H4 (cell line): Measurements from ENCODE around the gene EBLN1. TPM values are rescaled to one million over a fixed set of nuclear protein-coding genes. Genes with fewer than 3 reads are reported as not detected.

Source experiments
- DNase-seq: peaks from one replicate; pipeline ENCODE4 v3.0.0-alpha.2; 2015; ENCODE audit warnings: low spot score
- total RNA-seq: library from RNA; depleted of rRNA; stranded (reverse); fragments of >200 nt; shearing (Covaris generic); gene quantifications from 2 replicates; pipeline ENCODE4 v1.2.3, GENCODE V29; 2014; rRNA removed

EBLN1 gene
- total RNA-seq = not detected in 2 replicates

GRCh38 chr10:22217842-22218241 is at the start of gene EBLN1:
Gene EBLN1 (minus strand): TSS chr10:22218015. CDS start chr10:22209983, 8,032 bp downstream.
- DNase-seq = no peak

- no peak for DNase-seq
Measured at GRCh38 chr10:22265839-22266537, 48.2 kb upstream of the EBLN1 start.

DNA sequence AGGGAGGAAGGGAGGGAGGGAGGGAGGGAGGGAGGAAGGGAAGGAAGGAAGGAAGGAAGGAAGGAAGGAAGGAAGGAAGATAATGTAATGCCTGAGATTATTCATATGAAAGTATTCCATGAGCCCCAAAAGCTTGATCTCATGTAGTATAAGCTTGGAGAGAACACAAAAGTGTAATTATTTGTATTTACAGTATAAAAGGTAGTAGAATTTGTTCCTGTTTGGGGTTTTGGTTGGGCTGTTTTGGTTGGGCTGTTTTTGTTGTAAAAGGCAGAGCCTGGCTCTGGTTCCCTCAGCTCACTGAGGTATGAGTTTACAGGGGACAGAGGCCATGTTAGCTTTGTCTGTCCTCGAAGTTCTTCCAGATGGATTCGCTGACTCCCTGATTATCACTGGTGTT is 45.3 kb upstream of the EBLN1 start:
- DNase-seq = no peak

DNA sequence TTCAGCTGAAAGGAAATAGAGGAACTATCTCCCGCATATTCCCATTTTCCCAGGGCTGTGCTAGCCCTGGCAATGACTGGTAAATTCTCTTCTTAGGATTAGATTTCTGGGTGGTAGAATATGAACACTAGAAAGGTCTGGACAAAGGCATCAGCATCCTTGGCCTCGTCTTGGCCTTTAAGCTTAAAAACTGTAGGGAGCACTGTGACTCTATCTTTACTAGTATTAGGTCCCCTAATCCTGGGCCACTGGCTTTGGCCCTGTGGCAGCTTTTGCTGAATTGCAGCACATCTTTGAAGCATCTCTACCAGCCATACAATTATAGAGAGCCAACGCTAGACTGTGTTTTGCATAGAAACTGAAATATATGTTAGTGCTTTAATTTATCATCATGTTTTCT is 41.5 kb upstream of the EBLN1 start:
- DNase-seq = no peak

- DNase-seq = no peak
Measured at GRCh38 chr10:22258471-22258870, 40.7 kb upstream of the EBLN1 start.

DNA sequence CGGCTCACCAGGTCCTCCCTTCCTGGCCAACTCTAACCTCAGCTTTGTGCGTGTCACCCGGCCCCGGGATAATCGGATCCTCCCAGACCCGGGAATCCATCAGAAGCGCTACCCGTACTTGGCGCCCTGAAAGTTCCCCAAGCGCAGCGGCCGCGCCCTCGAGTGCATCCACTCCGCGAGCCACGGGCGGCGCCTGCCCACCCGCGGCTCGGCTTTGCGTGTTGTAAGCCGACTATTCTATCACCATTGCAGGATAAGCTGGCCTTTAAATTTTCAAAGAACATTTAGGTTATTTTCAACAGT is 35.7 kb upstream of the EBLN1 start:
- no peak for DNase-seq

- no peak for DNase-seq
Measured at GRCh38 chr10:22252801-22253579, 35.2 kb upstream of the EBLN1 start.

GRCh38 chr10:22252224-22252800 is 34.5 kb upstream of the EBLN1 start:
- no peak for DNase-seq

- DNase-seq = no peak
Measured at GRCh38 chr10:22251751-22252223, 34.0 kb upstream of the EBLN1 start.

GRCh38 chr10:22250897-22251660 is 33.3 kb upstream of the EBLN1 start:
- DNase-seq = no peak

DNA sequence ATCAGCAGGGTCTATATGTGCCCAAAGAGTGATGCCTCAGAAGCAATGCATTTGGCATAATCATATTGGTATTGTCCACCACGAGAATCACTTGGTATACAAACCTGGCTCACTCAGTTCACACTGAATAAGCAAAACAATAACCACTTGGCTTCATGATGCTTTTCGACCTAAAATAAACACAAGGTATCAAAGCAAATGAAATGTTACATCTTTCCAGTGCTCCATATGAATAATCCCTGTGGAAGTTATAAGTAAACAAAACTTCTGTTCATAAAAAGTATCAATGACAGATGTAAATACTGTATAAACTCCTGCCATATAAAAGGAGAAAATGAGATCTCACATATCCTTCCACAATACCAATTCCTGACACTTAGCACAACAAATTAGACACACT is 29.8 kb upstream of the EBLN1 start:
- no peak for DNase-seq

- peak; percentile 59 for DNase-seq
Measured at GRCh38 chr10:22246680-22247391, 29.0 kb upstream of the EBLN1 start.

- peak; percentile 5 for DNase-seq
Measured at GRCh38 chr10:22245567-22245966, 27.8 kb upstream of the EBLN1 start.

DNA sequence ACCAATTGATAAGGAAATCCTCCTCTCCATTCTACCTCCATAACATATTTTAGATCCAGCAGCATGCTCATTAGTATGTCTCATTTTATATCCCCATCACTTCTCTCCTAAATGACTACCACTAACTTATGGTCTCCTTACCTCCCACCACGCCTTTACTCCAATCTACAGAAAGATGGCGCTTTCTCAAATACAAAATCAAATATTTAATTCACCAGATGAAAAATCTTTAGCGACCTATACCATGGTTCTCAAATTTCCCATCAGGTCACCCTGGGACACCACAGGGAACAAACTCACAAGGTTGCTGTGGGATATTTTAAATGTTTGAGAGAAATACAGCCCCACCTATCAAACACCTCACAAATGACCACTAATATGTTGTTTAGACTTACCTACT is 27.0 kb upstream of the EBLN1 start:
- DNase-seq = no peak

DNA sequence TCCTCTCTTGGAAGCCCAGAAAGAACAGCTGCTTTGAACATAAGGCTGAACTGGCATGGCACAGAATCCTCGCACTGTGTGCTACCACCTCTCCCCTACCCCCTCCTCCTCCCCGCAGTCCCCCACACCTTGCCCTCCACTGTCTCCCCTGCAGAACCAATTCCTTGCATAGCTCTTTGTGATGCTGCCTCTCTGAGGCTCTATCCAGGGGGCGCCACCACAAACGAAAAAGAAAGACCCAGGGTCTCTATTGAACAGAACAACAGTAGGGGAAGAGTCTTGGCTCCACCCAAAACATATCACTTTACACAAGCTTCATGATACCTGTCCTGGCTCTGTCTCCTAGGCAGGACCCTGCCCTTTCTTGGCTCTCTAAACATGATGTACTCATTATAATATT is 26.2 kb upstream of the EBLN1 start:
- DNase-seq = no peak

- DNase-seq = no peak
Measured at GRCh38 chr10:22243321-22243720, 25.5 kb upstream of the EBLN1 start.

DNA sequence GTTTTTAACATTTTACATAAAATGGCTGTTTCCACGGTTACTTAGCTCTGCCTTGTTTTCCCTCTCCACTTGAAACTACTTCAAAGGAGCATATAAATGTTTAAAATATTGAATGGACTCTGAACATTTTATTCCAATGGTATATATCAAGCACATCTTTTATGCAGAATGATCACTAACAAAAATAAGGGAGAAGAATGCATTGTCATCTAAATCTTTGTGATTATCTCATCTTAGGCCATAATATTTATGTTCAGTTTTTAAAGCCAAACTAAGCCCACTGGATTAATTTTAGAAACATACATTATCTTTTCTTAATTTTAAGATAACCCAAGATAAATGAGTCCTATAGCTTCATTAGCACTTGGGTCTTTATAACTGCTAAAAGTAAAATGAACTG is 13.4 kb upstream of the EBLN1 start:
- no peak for DNase-seq

- peak; percentile 47 for DNase-seq
Measured at GRCh38 chr10:22230158-22230833, 12.5 kb upstream of the EBLN1 start.

- no peak for DNase-seq
Measured at GRCh38 chr10:22229802-22230157, 12.0 kb upstream of the EBLN1 start.

GRCh38 chr10:22228943-22229801 is 11.4 kb upstream of the EBLN1 start:
- DNase-seq = peak; percentile 81
